Muscle of leg (tissue), 11 donors: ENCODE measurements around the gene PRKN. TPM values are rescaled to one million over a fixed set of nuclear protein-coding genes. Genes with fewer than 3 reads are reported as not detected.

Experiments used
- DNase-seq: peaks from one replicate; pipeline ENCODE4 v3.0.0; 2013
- H3K27ac ChIP-seq: one replicate; pipeline ENCODE4 v1.5.1; 2013; ENCODE audit warnings: mild to moderate bottlenecking, low read length, control low read depth
- H3K27me3 ChIP-seq: one replicate; pipeline ENCODE4 v1.6.1; 2013; ENCODE audit warnings: low read length; ENCODE audit not compliant: control insufficient read depth, insufficient read depth
- H3K36me3 ChIP-seq: one replicate; pipeline ENCODE4 v1.6.1; 2013; ENCODE audit warnings: low read length; ENCODE audit not compliant: control insufficient read depth, insufficient read depth
- H3K4me1 ChIP-seq: one replicate; pipeline ENCODE4 v1.6.1; 2013; ENCODE audit warnings: low read length; ENCODE audit not compliant: control insufficient read depth, insufficient read depth
- H3K4me3 ChIP-seq: one replicate; pipeline ENCODE4 v1.5.1; 2013; ENCODE audit warnings: low read length, control low read depth
- H3K9me3 ChIP-seq: replicated peaks from 2 replicates; pipeline ENCODE4 v1.6.1; 2013; ENCODE audit warnings: low read depth, low read length; ENCODE audit not compliant: control insufficient read depth
- WGBS: methylation state at CpG from one replicate; pipeline ENCODE4 v1.1.5; 2013; ENCODE audit warnings: missing lambda C conversion rate; ENCODE audit not compliant: insufficient coverage; 5-methylcytosine and 5-hydroxymethylcytosine counted together
- polyA plus RNA-seq, 8 donors: library from polyadenylated mRNA; unstranded; fragments of 120-200 nt; gene quantifications; one replicate each; pipeline versions ENCODE4 v1.2.1 to v1.2.3, GENCODE V29; 2013; ENCODE audit warnings: inconsistent platforms in 1 of 8, low replicate concordance in 1 of 8; ENCODE audit not compliant: insufficient read length in 8 of 8, insufficient read depth in 1 of 8
- total RNA-seq: library from RNA; stranded (reverse); fragments of 120-200 nt; gene quantifications from one replicate; pipeline ENCODE4 v1.2.4, GENCODE V29; 2013

PRKN gene
- total and polyA plus RNA-seq, 9 donors: 2.5 to 4.7 (median 3.9) TPM

GRCh38 chr6:161683400-161683799 is 1044.2 kb downstream of the PRKN start:
- DNase-seq: no peak
- no peaks in the 10 kb centered on the region for H3K27me3 ChIP-seq
- H3K4me3 ChIP-seq: no peak overlapping the region
- no peak overlapping the region for H3K27ac ChIP-seq
- H3K4me1 ChIP-seq: no peaks in the 10 kb centered on the region
- WGBS: 88% methylated on average over 4 of the region's 5 CpGs
- H3K36me3 ChIP-seq: no peaks in the 10 kb centered on the region
- no peaks in the 10 kb centered on the region for H3K9me3 ChIP-seq

GRCh38 chr6:161682982-161683381 is 1044.6 kb downstream of the PRKN start:
- H3K36me3 ChIP-seq: no peaks in the 10 kb centered on the region
- no peaks in the 10 kb centered on the region for H3K9me3 ChIP-seq
- no peaks in the 10 kb centered on the region for H3K27me3 ChIP-seq
- H3K4me3 ChIP-seq: no peak overlapping the region
- no peak for DNase-seq
- 52% methylated on average over 4 of the region's 9 CpGs for WGBS
- no peak overlapping the region for H3K27ac ChIP-seq
- H3K4me1 ChIP-seq: no peaks in the 10 kb centered on the region

DNA sequence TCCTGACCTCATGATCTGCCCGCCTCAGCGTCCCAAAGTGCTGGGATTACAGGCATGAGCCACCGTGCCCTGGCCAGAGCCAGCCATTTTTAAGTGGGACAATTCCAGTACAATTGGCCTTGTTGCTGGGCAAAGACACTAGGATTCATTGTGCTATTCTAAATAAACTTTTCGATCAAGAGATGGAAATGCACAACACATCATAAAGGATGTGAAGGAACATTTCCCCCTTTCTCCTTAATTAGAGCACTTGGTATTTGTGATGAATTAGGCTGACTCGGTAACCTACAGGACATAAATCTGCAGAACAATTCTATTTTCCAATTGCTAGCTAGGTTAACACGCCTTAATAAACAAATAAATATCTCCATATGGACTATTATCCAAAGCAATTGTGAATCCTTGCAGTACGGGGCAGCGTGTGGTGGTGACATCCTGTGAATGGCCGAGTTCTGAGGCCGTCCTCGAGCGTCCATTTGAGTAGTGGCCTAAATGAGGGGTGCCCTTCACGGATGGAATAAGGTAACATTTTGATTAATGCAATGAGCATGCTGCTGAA is 1047.5 kb downstream of the PRKN start:
- Histone ChIP-seq H3K36me3 (no peaks in the 10 kb centered on the region), H3K4me3 (no peak overlapping the region), H3K9me3 (no peaks in the 10 kb centered on the region), H3K4me1 (no peaks in the 10 kb centered on the region), H3K27me3 (no peaks in the 10 kb centered on the region), H3K27ac (no peak overlapping the region)
- DNase-seq: no peak
- WGBS: 83% methylated on average over 8 of the region's 13 CpGs

DNA sequence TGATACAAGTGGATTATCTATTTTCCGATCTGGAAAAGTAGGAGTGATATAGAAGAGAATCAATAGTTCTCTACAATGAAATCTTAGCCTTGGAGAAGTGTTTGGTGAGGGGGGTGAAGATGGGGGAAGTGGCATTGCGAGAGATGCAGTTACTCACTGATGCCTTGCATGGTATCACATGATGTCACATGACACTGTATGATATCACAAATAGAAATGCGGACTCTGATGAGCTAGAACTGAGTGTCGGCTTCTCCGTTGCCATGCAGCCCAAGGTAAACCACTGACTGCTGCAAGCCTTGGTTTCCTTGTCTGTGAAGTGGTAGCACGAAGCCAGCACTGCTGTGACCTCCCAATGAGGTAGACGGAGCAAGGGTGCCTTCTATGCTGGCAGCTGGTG is 1050.4 kb downstream of the PRKN start:
- H3K4me1 ChIP-seq: no peaks in the 10 kb centered on the region
- no peak overlapping the region for H3K27ac ChIP-seq
- no peaks in the 10 kb centered on the region for H3K36me3 ChIP-seq
- WGBS: 86% methylated on average over 6 of the region's 7 CpGs
- no peak for DNase-seq
- no peaks in the 10 kb centered on the region for H3K27me3 ChIP-seq
- H3K9me3 ChIP-seq: no peaks in the 10 kb centered on the region
- H3K4me3 ChIP-seq: no peak overlapping the region

DNA sequence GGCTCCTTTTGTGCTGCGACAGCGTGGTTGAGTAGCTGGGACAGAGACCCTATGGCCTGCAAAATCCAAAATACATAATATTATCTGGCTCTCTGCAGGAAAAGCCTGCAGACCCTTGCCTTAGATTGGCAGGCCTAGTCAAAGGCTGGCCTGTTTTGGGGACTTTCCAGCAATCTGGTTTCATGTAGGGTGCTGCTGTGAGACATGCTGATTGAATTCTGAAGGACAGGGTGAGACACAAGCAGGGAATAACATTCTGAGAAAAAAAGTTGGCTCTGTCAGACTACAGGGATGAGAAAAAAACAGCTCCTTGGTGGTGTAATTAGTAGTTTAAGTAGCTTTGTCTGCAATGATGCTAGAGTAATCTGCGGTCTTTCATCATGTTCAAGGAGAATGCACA is 1051.0 kb downstream of the PRKN start:
- Histone ChIP-seq H3K4me1 (no peaks in the 10 kb centered on the region), H3K27ac (no peak overlapping the region), H3K9me3 (no peaks in the 10 kb centered on the region), H3K36me3 (no peaks in the 10 kb centered on the region), H3K27me3 (no peaks in the 10 kb centered on the region), H3K4me3 (no peak overlapping the region)
- no CpG with 5 or more reads among the region's 3 CpGs for WGBS
- no peak for DNase-seq

DNA sequence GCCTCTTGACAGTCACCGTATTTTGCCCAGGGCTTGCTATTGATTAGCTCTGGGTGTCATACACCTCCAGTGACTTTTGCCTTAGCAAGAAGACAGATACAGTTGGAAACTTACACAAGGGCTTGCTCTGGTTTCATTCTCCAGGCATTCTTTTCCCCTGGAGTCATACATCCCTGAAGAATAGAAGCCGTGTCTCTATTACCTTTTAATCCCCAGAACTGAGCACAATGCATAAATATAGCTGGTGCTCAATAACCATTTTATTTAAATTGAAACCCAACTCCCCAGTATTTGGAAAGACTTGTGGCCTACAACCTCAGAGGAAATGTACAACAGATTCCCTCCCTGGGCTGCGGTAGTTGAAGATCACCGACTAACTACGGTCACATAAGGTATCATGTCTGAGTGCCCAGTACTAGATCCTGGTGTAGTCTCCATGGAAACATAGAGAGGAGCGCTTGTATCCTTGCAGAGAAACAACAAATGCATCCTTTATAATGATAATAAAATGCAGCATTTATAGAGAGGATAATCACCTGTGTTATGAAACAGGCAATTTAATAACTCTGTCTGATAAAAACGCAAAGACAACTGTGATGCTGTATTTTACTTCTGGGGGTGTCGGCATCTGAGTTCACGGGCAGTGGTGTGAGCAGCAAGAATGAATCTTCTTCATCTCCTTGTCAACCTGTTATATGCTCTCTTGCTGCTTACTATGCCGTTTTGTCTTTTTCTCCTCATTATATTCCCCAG is 1052.5 kb downstream of the PRKN start:
- Histone ChIP-seq H3K27me3 (no peaks in the 10 kb centered on the region), H3K27ac (no peak overlapping the region), H3K9me3 (no peaks in the 10 kb centered on the region), H3K4me3 (no peak overlapping the region), H3K36me3 (no peaks in the 10 kb centered on the region), H3K4me1 (no peaks in the 10 kb centered on the region)
- no peak for DNase-seq
- whole genome bisulfite sequencing: 70% methylated on average over 5 of the region's 10 CpGs

DNA sequence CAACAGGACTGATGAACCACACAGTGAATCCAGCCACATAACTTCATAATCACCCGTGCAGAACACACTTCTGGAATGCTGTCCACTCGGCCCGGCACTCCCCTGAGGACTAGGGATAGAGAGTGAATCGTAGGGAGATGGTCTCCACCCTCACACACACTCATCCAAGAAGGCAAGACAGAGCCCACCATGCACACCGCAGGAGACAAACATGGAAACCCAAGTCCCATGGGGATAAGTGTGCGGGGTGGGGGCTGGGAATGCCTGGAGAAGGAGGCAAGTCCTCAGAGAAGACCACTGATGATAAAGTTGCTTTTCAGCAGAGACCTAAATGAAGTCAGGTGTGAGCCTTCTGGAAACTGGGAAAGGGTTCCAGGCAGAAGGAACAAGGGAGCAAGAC is 1054.5 kb downstream of the PRKN start:
- H3K36me3 ChIP-seq: no peaks in the 10 kb centered on the region
- no peaks in the 10 kb centered on the region for H3K27me3 ChIP-seq
- H3K4me3 ChIP-seq: no peak overlapping the region
- H3K27ac ChIP-seq: no peak overlapping the region
- H3K4me1 ChIP-seq: no peaks in the 10 kb centered on the region
- WGBS: 93% methylated on average over 2 of the region's 6 CpGs
- no peak for DNase-seq
- H3K9me3 ChIP-seq: no peaks in the 10 kb centered on the region

GRCh38 chr6:161671117-161671516 is 1056.4 kb downstream of the PRKN start:
- H3K27ac ChIP-seq: no peak overlapping the region
- no peaks in the 10 kb centered on the region for H3K36me3 ChIP-seq
- H3K9me3 ChIP-seq: no peaks in the 10 kb centered on the region
- H3K27me3 ChIP-seq: no peaks in the 10 kb centered on the region
- WGBS: 100% methylated on average over 2 of the region's 9 CpGs
- no peak for DNase-seq
- no peaks in the 10 kb centered on the region for H3K4me1 ChIP-seq
- H3K4me3 ChIP-seq: no peak overlapping the region

- no peak for DNase-seq
- no peak overlapping the region for H3K27ac ChIP-seq
- H3K4me3 ChIP-seq: no peak overlapping the region
- no peaks in the 10 kb centered on the region for H3K36me3 ChIP-seq
- no CpG with 5 or more reads among the region's 2 CpGs for WGBS
- H3K27me3 ChIP-seq: no peaks in the 10 kb centered on the region
- no peaks in the 10 kb centered on the region for H3K4me1 ChIP-seq
- H3K9me3 ChIP-seq: no peaks in the 10 kb centered on the region
These were observed 1058.9 kb downstream of the PRKN start for GRCh38 chr6:161668665-161669064.

DNA sequence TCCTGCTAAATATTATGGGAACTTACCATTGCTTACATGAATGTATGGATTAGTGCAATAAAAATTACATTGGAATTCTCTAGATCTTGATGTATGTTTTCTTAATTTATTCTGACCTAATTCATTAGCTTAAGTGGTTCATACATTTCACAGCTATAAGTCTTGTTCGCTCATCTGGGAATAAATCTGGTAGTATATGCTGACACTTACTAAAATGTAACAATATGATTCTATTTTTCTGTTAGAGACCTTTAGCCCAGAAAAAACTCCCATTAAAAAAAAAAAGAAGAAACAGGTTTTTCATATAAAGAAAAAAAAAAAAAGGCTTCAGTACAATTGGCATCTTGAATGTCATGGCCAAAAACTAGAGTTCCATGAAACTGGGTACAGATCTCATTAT is 1059.6 kb downstream of the PRKN start:
- H3K27ac ChIP-seq: no peak overlapping the region
- no CpG with 5 or more reads among the region's 1 CpG for whole genome bisulfite sequencing
- no peaks in the 10 kb centered on the region for H3K27me3 ChIP-seq

More for the DNA sequence above, 1059.6 kb downstream of the PRKN start:
- Histone ChIP-seq H3K9me3 (no peaks in the 10 kb centered on the region), H3K4me3 (no peak overlapping the region), H3K36me3 (no peaks in the 10 kb centered on the region), H3K4me1 (no peaks in the 10 kb centered on the region)
- no peak for DNase-seq
